Umbilical cord (tissue), 2 donors: ENCODE data around the gene C18orf63. TPM values are rescaled to one million over a fixed set of nuclear protein-coding genes. Genes with fewer than 3 reads are reported as not detected.
"Not testable (repeated sequence)": the region's sequence is repeated elsewhere in the genome, so short reads cannot be mapped to it uniquely, and the experiment has no call there.

Experiments used
- DNase-seq: peaks from one replicate; pipeline ENCODE4 v3.0.0-alpha.2; 2015; ENCODE audit warnings: low spot score
- total RNA-seq: library from RNA; depleted of rRNA; stranded (reverse); fragments of >200 nt; gene quantifications from one replicate; pipeline ENCODE4 v1.2.3, GENCODE V29; 2014; ENCODE audit warnings: low replicate concordance; ENCODE audit not compliant: insufficient read depth

Gene C18orf63
- total RNA-seq, 1 donor from 2014 or later = 2.9 TPM

DNA sequence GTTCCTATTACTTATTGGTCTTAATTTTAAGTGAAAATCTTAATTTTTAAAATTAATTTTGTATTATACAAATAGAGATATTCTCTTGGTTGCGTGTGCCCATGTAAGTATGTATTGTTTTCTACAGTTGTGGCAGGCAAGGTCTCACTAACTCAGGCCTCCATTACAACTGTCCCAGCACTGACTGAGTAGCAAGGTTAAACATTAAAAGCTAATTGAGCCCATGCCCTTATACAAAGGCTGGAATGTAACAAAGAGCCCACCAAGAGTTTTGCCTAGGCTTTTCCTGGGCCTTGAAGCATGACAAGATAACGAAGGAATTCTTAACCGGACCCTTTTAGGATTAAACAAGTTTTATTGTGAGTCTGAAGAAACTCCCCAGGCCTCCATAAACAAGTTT lies 11.2 kb downstream of the C18orf63 start:
- DNase-seq = not testable (repeated sequence)

DNA sequence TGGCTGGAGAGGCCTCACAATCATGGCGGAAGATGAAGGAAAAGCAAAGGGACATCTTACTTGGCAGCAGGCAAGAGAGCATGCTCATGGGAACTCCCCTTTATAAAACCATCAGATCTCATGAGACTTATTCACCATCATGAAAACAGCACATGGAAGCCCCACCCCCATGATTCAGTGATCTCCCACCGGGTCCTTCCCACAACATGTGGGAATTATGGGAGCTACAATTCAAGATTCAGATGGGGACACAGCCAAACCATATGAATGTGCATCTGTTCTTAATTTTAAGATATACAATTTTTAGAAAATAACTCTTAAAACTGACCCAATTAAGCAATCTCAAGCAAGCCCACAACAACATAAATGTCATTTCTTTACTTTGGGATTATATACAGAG lies 12.6 kb downstream of the C18orf63 start:
- DNase-seq = no peak

DNA sequence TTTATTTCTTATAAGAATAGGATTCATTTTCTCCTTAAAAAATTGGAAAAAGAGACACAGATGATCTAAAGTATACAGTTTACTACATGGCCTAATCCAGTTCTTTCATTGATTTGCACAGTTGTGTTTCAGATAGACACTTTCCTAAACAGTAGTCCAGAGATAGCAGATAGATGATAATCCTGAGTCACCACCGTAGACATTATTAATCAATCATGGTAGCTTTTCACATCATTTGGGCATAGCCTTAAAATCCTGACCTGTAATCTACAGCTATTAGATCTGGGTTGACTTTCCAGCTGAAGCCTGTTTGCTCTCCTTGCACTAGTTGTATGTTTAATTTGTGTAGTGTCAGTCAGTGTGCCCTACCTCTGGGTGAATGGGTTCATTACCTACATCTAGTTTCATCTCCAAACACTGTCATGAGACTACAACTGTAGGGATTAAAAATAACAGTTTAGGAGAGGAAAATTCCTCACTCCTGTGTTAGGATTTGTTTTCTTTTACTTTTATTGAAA lies 14.1 kb downstream of the C18orf63 start:
- DNase-seq = no peak

DNA sequence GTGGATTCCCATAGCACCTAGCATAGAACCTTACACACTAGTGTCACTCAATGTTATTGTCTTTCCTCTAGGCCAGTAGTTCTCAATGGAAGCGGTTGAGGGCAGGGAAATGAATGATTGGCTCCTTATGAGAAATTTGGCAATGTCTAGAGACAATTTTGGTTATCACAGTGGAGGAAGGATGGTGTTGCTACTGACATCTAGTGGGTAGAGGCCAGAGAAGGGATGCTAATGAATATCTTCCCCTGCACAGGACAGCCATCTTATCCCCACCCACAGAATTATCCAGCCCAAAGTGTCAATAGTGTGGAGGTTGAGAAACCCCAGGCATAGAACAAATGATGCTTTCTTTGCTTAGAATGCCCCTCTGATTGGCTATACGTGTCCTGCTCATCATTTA lies 15.8 kb downstream of the C18orf63 start:
- DNase-seq = peak; percentile 51

DNA sequence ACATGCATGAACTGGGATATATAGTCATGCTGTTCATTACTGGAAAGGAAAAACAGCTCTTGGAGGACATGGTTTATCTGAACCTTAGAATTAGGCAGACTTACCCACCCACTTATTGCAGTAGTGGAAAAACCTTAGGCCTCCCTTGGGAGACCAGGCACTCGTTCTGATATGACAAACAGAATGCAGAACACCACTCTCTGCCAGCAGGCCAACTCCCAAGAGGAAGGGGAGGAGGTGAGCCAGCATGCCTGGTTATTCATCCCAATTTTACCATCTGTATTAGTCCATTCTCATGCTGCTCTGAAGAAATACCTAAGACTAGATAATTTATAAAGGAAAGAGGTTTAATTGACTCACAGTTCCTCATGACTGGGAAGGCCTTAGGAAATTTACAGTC lies 17.5 kb downstream of the C18orf63 start:
- no peak for DNase-seq

DNA sequence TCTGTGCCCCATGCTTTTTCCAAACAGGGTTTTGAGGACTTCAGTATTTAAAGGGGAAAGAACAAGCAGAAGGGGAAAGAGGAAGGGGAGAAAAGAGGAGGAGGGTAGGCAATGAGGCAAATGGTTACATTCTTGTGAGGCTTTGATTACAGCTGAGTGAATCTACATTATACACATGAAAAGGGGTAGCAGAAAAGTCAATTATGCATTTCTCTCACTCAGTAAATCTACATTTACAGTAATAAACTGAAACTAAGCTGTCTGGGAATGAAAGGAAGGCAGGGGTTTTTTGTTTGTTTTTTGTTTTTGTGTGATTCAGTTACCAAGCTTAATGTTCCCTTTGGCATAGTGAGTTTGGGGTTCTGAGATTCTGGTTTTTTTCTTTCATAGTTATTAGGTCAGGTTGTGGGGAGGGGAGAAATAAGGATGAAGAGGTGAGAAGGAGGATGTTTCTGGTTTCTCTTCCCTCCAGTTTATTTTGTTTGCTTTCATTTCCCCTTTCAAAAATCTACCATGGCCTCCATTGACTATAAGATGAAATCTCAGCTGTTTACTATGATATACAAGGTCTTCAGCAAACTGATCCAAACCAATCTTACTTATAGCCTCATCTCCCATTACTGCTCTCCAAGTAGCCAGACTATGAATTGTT lies 18.7 kb downstream of the C18orf63 start:
- DNase-seq = no peak

DNA sequence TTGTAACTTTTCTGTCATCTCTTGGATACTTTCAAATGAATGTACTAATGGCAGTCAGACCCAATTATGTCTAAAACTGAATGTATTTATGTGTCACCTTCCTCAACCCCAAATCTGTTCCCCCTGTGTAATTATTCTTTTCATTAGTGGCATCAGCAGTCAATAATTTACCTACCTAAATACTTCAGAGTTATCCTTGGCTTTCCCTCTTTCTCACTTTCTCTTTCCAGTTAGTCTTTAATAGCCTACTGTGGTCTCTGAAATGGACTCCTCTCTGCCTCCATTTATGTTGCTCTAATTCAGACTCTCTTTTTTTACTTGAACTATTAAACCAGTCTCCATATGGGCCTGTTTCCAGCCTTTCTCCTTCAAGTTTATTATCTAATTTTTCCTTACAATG lies 21.0 kb downstream of the C18orf63 start:
- DNase-seq = no peak

DNA sequence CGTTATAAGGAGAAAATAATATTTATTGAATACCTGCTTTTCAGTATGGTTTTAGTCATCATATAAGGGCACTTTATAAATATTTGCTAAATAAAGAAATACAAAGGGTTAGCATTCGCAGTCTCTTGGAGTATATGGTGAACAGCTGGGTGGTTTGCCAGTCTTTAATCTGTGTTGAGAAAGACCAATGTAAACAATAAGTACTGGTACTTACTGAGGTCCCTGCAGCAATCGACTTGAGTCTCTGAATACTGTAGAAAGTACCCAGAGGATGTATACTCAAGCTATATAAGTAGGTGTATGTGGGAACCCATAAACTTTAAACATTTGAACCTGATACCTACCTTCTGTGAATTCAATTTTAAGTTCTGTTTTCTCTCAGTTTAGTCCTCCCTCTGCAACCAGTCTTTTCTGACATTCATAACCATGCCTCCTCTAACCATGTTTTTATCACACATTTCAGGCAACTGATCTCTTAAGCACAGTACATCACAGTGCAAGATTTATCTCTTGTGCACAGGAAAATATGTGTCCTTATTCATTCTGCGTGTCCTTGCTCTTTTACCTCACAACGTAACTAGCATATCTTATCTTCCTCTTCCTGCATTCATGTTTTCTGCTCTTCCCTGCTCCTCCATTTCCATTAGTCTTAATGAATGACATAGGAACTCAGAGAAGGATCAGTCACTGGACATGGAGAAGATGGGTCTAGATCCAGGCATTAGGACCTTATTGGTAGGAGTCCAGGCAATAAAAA lies 21.7 kb downstream of the C18orf63 start:
- DNase-seq = no peak

DNA sequence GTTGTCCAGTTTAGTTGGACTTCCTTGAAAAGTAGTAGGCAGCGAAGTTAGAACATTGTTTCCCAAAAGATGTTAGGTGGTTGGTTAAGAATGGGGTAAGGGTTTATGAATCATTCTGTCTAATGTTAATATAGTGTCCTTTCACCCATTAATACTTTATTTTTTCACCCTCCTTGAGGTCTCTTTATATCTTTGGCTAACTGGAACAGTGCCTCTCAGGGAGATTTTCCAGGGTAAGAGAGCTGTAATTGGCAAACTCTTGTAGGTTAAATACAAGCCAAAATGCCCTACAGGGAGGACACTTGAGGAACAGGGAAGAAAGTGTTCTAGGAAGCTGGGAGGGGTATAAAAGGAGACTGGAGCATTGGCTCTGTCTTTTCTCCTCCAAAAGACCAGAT lies 22.3 kb downstream of the C18orf63 start:
- no peak for DNase-seq

DNA sequence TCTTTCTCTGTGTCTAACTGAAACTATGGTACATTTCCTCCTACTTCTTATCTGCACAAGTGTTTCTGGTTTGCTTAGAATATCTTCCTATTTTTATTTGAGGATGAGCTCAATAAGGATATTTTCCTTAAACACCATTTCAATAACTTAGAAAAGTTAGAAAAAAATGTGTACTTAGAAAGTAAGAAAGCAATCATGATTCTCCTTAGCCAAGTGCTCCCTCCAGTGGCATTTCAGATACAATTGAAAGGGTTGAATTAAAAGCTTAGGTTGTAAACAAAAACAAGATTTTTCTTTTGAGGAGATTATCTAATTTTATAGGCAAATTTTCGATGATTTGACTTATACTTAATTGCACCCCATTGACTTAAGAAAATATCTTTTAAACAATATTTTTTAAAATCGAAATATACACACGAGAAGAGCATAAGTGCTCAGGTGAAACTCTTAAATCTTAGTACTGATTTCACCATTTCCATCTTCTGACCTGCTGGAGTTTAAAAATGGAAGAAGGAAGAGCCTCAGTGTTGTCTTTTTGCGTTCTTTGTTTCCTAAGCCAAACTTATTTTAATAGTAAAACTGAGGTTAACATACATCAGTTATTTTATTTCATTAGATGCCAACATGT lies 26.9 kb downstream of the C18orf63 start:
- DNase-seq = peak; percentile 78

DNA sequence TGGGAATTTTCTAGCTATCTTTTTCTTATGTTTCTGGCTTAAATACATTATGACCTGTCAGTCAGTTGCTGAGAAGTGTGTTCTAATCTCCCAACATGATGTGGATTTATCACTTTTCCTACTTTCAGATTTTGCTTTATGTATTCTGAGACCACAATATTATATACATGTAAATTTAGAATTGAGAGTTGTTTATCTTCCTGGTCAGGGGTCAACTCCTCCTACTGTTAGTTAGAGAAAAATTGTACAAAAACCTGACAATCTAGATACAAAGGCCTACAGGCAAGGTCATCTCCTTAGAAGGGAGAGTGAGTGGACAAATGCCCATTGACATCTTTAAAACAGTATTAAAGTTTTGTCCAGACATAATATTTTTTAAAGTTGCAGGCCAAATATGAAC lies 30.6 kb downstream of the C18orf63 start:
- no peak for DNase-seq

DNA sequence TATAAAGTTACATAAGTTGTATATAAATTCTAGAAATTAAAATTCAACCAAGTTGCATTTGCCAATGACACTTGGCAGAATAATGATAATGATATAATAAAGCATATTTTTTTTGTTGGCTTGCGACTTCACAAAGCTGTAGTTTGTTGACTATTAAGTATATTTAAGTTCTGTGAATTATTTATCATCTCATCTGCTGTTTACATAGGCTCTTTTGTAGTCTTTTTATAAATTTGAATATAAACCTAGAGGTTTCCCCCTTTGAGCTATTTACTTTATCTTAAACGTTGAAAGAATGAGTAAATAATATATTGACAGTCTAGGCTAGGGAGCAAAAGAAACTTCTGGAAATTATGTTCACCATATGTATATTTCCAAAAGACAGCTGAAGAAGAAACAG lies 32.9 kb downstream of the C18orf63 start:
- DNase-seq = no peak

DNA sequence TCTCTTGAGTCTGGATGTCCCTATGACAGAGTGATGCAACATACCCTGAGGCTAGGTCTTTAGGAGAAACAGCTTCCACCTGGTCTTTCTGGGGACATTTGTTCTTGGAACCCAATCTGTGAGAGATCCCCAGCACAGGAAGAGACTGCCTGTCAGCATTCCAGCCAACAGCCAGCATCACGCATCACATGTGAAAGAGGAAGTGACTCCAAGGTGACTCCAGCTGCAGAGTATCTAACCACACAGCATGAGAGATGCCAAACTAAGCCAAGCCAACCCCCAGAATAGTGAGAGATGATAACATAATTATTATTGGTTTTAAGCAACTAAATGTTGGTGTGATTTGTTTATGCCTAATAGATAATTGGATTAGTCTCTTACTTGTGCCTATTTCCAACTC lies 35.7 kb downstream of the C18orf63 start:
- DNase-seq = no peak

DNA sequence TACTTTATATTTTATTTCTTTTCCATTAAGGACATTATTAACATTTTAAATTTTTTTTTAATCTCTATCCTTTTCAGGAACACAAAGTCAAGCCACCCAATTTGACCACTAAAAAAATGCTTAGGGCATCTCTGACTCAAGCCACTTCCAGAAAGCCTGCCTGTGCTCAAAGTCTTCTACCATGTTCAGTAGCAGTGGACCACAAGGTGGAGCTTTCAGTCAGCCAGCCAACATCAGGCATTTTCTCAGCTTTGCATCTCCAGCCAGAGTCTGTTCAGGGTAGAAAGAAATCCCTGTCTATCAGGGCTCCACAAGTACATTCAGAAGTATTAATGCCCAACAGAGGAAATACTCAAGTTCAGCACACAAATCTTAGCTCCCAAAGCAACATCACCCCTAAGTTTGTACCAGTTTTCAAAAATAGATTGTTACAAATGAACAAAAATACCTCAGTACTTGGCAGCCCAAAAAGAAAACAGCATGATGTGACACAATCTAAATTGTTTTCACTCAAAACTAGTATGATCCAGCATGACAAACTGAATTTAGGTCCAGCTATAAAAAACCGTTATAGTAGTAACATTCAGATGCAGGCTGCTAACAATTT lies 37.6 kb downstream of the C18orf63 start:
- DNase-seq = peak; percentile 83

DNA sequence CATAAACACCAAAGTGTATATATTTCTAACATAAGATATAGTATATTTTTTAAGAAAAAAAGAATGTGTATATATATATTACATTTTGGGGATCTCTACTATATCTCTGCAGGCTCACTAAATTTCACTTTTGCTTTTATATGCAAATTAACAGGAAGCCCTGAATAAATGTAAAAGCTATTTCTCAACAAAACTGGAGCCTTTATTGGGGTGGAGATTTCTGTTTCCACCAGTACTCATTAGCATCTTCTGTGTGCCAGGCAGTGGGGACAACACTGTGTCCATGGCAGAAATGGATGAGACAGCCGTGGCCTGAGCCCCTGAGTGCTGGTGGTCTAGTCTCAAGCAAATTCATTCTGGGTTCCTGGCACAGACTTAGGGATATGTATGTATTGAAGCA lies 41.3 kb downstream of the C18orf63 start:
- DNase-seq = no peak

DNA sequence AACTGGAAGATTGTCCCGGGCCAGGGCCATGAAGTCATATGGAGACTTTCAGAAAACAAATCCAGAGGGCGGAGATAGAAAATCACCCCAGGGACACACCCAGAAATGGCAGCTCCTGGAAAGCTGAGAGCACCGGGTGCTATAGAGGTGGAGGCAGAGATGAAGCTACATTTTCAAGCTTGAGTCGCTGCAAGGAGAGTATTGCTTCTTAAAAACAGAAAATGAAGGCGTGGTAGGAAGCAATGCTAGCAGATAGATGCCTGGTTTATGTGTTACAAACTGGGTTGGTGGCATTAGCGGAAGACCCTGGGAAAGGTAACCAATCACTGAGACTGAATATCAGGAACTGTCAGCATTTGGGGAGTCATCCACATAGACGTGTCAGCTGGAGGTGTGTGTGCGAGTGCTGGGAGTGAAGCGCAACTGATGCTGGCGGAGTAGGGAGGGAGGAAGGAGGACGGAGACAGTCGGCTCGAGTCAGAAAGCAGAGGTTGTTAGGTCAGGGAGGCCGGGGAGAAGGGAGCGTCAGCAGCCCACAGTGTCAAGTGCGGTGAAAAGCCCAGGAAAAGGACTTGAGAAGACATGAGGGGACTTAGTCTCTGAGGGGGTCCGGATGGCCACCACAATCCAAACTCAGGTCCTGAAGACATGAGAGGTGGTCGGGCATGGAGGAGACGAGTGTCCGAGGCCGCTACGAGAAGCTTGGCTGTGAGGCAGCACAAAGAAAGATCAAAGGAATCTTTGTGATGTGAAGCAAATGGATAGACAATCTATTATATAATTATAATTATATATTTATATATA lies 45.4 kb downstream of the C18orf63 start:
- no peak for DNase-seq

DNA sequence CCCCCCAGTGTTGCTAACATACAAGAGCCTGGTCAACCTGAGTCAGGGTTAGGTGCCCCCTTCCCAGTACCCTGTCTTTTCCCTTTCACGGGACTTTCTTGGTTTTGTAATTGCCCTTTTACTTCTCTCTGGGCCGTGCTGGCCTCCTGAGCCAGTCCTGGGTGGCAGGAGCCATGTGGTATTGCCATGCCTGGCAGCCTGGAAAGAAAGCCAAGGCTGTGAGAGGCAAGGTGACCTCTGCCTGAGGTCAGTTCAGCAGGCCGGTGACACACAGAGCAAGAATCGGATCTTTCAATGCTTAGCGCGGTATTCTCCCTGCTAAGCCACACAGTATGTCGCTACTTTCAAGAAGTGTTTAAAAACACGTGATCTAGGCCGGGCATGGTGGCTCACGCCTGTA lies 52.3 kb downstream of the C18orf63 start:
- DNase-seq = no peak

DNA sequence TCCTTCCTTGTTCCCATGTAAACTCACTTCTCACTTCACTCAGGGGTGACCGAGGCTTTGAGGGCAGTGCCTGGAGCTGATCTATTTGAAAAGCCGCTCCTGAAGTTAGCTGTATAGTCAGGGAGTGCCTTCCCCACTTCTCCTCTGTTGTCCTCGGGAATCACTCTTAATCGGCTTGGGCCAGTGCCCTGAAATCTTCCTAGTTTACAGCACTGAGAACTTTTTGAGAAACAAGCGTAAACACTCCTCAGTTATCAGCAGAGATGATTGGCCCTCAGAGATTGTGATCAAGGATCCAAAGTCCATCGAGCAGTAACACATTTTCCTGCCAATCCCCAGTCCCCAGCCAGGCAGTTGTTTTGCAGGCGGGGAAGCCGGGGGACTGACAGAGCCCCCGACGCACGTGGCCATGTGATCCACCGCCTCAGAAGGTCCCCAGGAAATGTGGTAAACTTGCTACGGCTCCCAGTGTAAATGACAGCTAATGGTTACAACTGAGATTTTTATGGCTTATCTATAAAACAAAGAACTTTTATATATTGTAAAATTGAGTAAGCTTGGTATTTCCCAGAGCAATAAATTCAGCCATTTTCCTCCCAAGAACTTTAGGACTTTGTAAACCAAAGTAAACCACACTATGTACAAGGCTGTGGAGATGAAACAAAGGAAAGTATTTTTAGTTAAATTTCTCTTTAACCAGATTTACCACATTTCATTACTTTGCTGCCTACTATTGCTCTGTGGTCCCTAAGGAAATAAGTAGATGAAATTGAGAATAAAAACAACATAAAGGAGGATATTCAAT lies 53.5 kb downstream of the C18orf63 start:
- peak; percentile 8 for DNase-seq

DNA sequence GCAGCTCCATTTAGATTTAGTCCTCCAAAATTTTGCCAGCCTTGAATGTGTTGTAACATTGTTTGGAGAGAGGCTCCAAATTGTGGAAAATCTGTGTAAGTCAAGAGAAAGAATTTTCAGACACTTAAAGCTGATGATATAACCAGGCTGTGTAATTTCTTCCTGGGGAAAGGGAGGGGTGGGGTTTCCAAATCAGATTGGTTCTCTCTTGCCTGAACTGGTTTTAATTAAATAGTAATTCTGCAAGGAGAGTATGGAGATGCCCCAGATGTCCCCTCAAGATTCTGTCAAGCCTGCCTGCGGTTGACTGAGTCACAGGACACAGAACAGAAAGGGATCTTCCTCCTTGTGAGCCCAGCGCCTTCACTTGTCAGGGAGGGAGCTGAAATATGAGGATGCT lies 54.5 kb downstream of the C18orf63 start:
- DNase-seq = peak; percentile 55

DNA sequence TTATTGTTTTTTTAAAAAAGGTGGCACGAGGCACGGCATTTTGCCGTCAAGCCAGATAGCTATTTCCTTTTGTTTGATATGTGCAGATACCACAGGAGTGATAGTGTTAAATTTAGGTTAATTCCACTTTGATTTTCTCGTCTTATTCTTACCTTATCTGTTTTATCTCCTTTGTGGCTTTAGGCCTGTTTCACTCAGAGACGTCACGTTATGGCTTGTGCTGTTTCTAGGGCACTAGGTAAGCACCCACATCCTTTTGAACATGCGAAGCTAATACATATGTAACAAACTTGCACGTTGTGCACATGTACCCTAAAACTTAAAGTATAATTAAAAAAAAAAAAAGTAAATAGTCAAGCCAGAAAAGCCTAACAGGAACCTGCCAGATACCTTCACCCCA lies 57.8 kb downstream of the C18orf63 start:
- DNase-seq = no peak

DNA sequence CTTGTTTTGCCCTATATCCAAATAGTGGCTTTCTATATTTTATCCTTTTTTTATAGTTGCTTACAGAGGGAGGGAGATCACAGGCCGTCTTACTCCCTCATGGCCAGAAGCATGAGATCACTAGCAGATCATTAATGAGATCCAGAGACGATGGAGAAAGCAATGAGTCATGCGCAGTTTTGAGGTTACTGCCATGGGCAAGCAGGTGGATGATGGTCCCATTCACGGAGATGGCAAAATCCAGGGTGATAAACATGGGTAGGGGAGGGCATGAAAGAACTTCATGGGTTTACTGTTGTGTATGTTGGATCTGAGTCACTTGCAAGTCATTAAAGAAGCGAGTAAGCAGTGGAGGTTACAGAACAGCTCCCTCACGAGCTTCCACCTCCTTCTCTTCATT lies 60.4 kb downstream of the C18orf63 start:
- DNase-seq = no peak
